SJCRH30 (cell line): ENCODE results near the gene MC3R. TPM values are rescaled to one million over a fixed set of nuclear protein-coding genes. Genes with fewer than 3 reads are reported as not detected.

ENCODE experiments used
- DNase-seq, 2 experiments: peaks; one replicate each; pipeline ENCODE4 v3.0.0-alpha.2; 2015 to 2020
- H3K27ac ChIP-seq: fragments of 250-450 bp; sonication (Bioruptor Pico); 2 replicates; pipeline ENCODE4 v1.5.1; 2020; ENCODE audit warnings: mild to moderate bottlenecking, moderate library complexity
- H3K27me3 ChIP-seq: fragments of 250-450 bp; sonication (Bioruptor Pico); 2 replicates; pipeline ENCODE4 v1.5.1; 2020; ENCODE audit warnings: mild to moderate bottlenecking, moderate library complexity
- H3K36me3 ChIP-seq: fragments of 250-450 bp; sonication (Bioruptor Pico); 2 replicates; pipeline ENCODE4 v1.5.1; 2020; ENCODE audit warnings: mild to moderate bottlenecking, moderate library complexity
- H3K4me1 ChIP-seq: fragments of 250-450 bp; sonication (Bioruptor Pico); 2 replicates; pipeline ENCODE4 v1.5.1; 2020; ENCODE audit warnings: mild to moderate bottlenecking, moderate library complexity
- H3K4me3 ChIP-seq: fragments of 250-450 bp; sonication (Bioruptor Pico); 2 replicates; pipeline ENCODE4 v1.5.1; 2020; ENCODE audit warnings: mild to moderate bottlenecking, moderate library complexity
- H3K9me3 ChIP-seq: fragments of 250-450 bp; sonication (Bioruptor Pico); replicated peaks from 2 replicates; pipeline ENCODE4 v1.5.1; 2020; ENCODE audit warnings: mild to moderate bottlenecking, moderate library complexity
- total RNA-seq: library from RNA; depleted of rRNA; stranded (reverse); fragments of >200 nt; shearing (Covaris generic); gene quantifications from 2 replicates; pipeline ENCODE4 v1.2.3, GENCODE V29; 2014

The MC3R gene
- total RNA-seq, 1 experiment from 2014 or later = not detected

DNA sequence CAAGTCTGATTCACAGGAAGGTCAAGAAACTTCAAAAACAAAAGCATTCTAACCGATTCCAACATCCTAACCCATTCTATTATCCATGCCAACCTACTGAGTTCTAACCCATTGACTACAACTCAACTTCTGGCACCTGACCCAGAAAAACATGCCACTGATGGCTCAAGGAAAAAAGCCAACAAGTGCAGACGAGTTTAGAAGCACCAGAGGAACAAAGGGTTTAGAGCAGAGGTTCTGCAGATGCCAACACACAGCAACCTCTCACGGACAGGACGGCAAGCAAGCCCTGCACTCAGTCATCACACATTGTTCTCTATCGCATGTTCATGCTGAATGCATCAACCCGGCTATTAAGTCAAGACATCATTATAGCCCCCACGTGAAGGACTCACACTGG is 25.2 kb upstream of the MC3R start:
- H3K36me3 ChIP-seq = no peaks in the 10 kb centered on the region
- H3K27me3 ChIP-seq = peaks cover 11% of the 10 kb centered on the region; the same call in 1 of the 2 replicates
- H3K4me1 ChIP-seq = no peaks in the 10 kb centered on the region
- H3K27ac ChIP-seq = no peak overlapping the region
- no peak for DNase-seq
- no peaks in the 10 kb centered on the region for H3K9me3 ChIP-seq
- H3K4me3 ChIP-seq = no peak overlapping the region

DNA sequence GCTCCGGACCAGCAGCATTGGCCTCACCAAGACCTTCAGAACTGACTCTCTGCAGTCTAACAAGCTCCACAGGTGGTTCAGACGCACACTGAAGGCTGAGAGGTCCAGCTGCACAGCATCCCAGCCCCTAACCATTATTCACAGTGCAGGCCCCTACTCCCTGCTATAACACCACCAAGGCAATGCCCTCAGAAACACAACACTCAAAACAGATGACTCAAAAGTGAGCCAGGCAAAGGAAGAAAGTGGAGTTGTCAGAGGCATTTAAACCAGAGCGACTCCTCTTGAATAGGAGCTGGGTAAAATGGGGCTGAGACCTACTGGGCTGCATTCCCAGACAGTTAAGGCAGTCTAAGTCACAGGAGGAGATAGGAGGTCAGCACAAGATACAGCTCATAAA is 20.5 kb upstream of the MC3R start:
- H3K4me3 ChIP-seq = no peak overlapping the region
- no peaks in the 10 kb centered on the region for H3K4me1 ChIP-seq
- no peak for DNase-seq
- H3K27ac ChIP-seq = no peak overlapping the region
- H3K9me3 ChIP-seq = no peaks in the 10 kb centered on the region
- H3K27me3 ChIP-seq = peaks cover 22% of the 10 kb centered on the region; the same call in 1 of the 2 replicates
- H3K36me3 ChIP-seq = no peaks in the 10 kb centered on the region

DNA sequence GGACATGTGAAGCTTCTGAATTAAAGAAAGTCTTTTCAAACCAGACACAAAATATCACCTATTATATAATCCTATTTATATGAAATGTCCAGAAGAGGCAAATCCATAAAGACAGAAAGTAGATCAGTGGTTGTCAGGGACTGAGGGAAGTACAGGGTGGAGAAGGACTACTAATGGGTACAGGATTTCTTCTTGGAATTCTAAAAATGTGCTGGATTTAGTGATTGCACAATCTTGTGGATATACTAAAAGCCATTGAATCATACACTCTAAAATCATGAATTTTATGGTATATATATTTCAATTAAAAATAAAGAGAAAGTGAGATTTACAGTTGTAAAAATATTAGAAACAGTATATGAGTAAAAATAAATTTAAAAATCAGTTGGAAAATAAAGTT is 18.7 kb upstream of the MC3R start:
- peaks cover 7% of the 10 kb centered on the region for H3K9me3 ChIP-seq
- H3K4me1 ChIP-seq = no peaks in the 10 kb centered on the region
- DNase-seq = no peak
- H3K27ac ChIP-seq = no peak overlapping the region
- H3K27me3 ChIP-seq = peaks cover 22% of the 10 kb centered on the region; the same call in 1 of the 2 replicates
- no peak overlapping the region for H3K4me3 ChIP-seq
- H3K36me3 ChIP-seq = no peaks in the 10 kb centered on the region

- Histone ChIP-seq H3K4me1 (no peaks in the 10 kb centered on the region), H3K36me3 (no peaks in the 10 kb centered on the region), H3K27ac (no peak overlapping the region), H3K4me3 (no peak overlapping the region), H3K9me3 (peaks cover 7% of the 10 kb centered on the region), H3K27me3 (peaks cover 15% of the 10 kb centered on the region; the same call in 1 of the 2 replicates)
- no peak for DNase-seq
These were observed 14.4 kb upstream of the MC3R start for GRCh38 chr20:56234110-56234509.

GRCh38 chr20:56237335-56237734 is 11.2 kb upstream of the MC3R start:
- H3K27me3 ChIP-seq = no peaks in the 10 kb centered on the region; the same call in 1 of the 2 replicates
- H3K4me3 ChIP-seq = no peak overlapping the region
- H3K36me3 ChIP-seq = no peaks in the 10 kb centered on the region
- peaks cover 7% of the 10 kb centered on the region for H3K9me3 ChIP-seq
- DNase-seq = no peak
- no peak overlapping the region for H3K27ac ChIP-seq
- no peaks in the 10 kb centered on the region for H3K4me1 ChIP-seq

DNA sequence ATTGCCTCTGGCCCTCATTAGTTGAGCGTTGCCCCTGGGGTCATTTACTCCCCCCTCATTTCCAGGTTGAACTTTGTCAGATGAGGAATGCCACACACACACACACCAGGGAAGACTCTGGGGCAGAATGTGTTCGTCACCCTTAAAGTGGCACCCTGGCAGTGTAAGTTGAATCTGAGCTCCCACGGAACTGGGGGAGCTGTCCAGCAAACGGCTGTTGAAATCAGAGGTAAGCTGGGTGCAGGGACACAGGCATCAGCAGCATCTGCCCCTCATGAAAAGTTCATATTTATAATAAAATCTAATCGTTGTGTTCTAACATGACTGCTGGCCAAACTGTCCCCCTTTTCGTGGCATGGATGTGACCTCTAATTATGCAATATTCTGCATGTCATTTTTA is 4.3 kb upstream of the MC3R start:
- peaks cover 11% of the 10 kb centered on the region; the same call in 1 of the 2 replicates for H3K27me3 ChIP-seq
- H3K9me3 ChIP-seq = no peaks in the 10 kb centered on the region
- H3K36me3 ChIP-seq = no peaks in the 10 kb centered on the region
- DNase-seq = peak in 1 of 2 experiments; percentile 30
- H3K4me3 ChIP-seq = no peak overlapping the region
- H3K4me1 ChIP-seq = peaks cover 4% of the 10 kb centered on the region; the same call in 1 of the 2 replicates
- H3K27ac ChIP-seq = no peak overlapping the region

- DNase-seq = peak; percentile 40 to 66
- no peaks in the 10 kb centered on the region for H3K36me3 ChIP-seq
- H3K4me3 ChIP-seq = no peak overlapping the region
- no peak overlapping the region for H3K27ac ChIP-seq
- H3K4me1 ChIP-seq = peaks cover 4% of the 10 kb centered on the region; the same call in 1 of the 2 replicates
- no peaks in the 10 kb centered on the region for H3K9me3 ChIP-seq
- peaks cover 15% of the 10 kb centered on the region; the same call in 1 of the 2 replicates for H3K27me3 ChIP-seq
These were observed 2.8 kb upstream of the MC3R start for GRCh38 chr20:56245761-56246160.

DNA sequence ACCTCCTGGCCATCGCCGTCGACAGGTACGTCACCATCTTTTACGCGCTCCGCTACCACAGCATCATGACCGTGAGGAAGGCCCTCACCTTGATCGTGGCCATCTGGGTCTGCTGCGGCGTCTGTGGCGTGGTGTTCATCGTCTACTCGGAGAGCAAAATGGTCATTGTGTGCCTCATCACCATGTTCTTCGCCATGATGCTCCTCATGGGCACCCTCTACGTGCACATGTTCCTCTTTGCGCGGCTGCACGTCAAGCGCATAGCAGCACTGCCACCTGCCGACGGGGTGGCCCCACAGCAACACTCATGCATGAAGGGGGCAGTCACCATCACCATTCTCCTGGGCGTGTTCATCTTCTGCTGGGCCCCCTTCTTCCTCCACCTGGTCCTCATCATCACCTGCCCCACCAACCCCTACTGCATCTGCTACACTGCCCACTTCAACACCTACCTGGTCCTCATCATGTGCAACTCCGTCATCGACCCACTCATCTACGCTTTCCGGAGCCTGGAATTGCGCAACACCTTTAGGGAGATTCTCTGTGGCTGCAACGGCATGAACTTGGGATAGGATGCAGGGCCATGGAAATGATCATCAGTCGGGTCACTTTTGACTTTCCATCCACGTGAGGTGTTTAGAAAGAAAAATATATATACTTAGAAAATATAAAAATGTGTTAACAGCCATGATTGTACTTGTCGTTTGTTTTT is 868 bp downstream of the MC3R start:
- no peaks in the 10 kb centered on the region for H3K9me3 ChIP-seq
- H3K27me3 ChIP-seq = peaks cover 41% of the 10 kb centered on the region
- H3K36me3 ChIP-seq = no peaks in the 10 kb centered on the region
- H3K4me1 ChIP-seq = peaks cover 4% of the 10 kb centered on the region; the same call in 1 of the 2 replicates
- H3K4me3 ChIP-seq = no peak overlapping the region
- no peak overlapping the region for H3K27ac ChIP-seq
- DNase-seq = peak; percentile 39 to 43

- Histone ChIP-seq H3K27me3 (peaks cover 41% of the 10 kb centered on the region), H3K4me1 (peaks cover 4% of the 10 kb centered on the region; the same call in 1 of the 2 replicates), H3K36me3 (no peaks in the 10 kb centered on the region), H3K27ac (no peak overlapping the region), H3K4me3 (no peak overlapping the region), H3K9me3 (no peaks in the 10 kb centered on the region)
- no peak for DNase-seq
These were observed 1.4 kb downstream of the MC3R start for GRCh38 chr20:56249956-56250355.

DNA sequence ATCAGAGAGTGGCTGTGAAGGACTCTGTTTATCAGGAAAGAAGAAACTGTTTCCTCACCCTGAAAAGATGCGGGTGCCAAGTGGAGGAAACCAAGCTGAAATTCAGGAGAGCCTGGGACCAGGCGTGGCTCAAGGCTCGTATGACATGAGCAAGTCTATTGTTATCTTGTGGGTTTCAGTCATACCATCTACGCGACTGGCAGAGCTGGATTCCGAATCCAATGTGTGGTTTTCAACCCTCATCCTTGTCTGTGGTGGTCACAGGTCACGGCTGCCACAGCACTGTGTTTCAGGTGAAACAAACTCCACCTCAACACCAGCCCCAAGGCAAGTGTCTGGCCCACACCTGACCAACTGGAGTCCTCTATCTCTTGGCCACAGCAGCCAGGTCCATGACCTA is 9.1 kb downstream of the MC3R start:
- H3K27ac ChIP-seq = no peak overlapping the region
- no peak for DNase-seq
- H3K4me1 ChIP-seq = no peaks in the 10 kb centered on the region
- no peak overlapping the region for H3K4me3 ChIP-seq
- H3K36me3 ChIP-seq = no peaks in the 10 kb centered on the region
- H3K9me3 ChIP-seq = no peaks in the 10 kb centered on the region
- peaks cover 42% of the 10 kb centered on the region for H3K27me3 ChIP-seq

- no peak overlapping the region for H3K27ac ChIP-seq
- peaks cover 49% of the 10 kb centered on the region for H3K27me3 ChIP-seq
- no peak overlapping the region for H3K4me3 ChIP-seq
- no peaks in the 10 kb centered on the region for H3K9me3 ChIP-seq
- no peaks in the 10 kb centered on the region for H3K4me1 ChIP-seq
- DNase-seq = no peak
- no peaks in the 10 kb centered on the region for H3K36me3 ChIP-seq
These were observed 11.4 kb downstream of the MC3R start for GRCh38 chr20:56259948-56260347.

GRCh38 chr20:56268536-56268935 is 20.0 kb downstream of the MC3R start:
- Histone ChIP-seq H3K9me3 (no peaks in the 10 kb centered on the region), H3K4me3 (no peak overlapping the region), H3K27ac (no peak overlapping the region), H3K4me1 (no peaks in the 10 kb centered on the region), H3K36me3 (no peaks in the 10 kb centered on the region), H3K27me3 (peaks cover 27% of the 10 kb centered on the region)
- no peak for DNase-seq

- H3K4me1 ChIP-seq = no peaks in the 10 kb centered on the region
- DNase-seq = no peak
- no peaks in the 10 kb centered on the region for H3K36me3 ChIP-seq
- H3K27me3 ChIP-seq = peaks cover 8% of the 10 kb centered on the region
- no peaks in the 10 kb centered on the region for H3K9me3 ChIP-seq
- no peak overlapping the region for H3K4me3 ChIP-seq
- no peak overlapping the region for H3K27ac ChIP-seq
These were observed 23.4 kb downstream of the MC3R start for GRCh38 chr20:56271974-56272373.

DNA sequence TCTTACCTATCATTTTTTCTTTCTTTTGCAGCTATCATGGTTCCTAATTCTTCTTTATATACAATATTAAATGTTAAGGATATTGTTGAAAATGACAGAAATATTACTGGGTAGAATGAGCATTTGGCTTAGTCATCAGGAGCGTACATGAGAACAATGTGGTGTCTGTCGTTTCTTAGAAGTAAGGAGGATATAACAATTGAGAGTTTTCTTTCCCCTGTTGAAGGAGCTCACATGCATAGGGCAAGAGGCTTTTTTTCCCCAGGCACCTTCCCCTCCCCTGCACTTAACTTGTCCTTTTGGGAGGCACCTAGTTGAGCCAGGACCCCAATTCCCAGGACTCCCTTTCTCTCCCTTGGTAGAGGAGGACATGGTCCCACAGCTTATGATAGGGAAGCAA is 25.0 kb downstream of the MC3R start:
- Histone ChIP-seq H3K27ac (no peak overlapping the region), H3K4me1 (no peaks in the 10 kb centered on the region), H3K9me3 (no peaks in the 10 kb centered on the region), H3K27me3 (peaks cover 4% of the 10 kb centered on the region), H3K36me3 (no peaks in the 10 kb centered on the region), H3K4me3 (no peak overlapping the region)
- no peak for DNase-seq

GRCh38 chr20:56274156-56274555 is 25.6 kb downstream of the MC3R start:
- H3K4me1 ChIP-seq = no peaks in the 10 kb centered on the region

DNA sequence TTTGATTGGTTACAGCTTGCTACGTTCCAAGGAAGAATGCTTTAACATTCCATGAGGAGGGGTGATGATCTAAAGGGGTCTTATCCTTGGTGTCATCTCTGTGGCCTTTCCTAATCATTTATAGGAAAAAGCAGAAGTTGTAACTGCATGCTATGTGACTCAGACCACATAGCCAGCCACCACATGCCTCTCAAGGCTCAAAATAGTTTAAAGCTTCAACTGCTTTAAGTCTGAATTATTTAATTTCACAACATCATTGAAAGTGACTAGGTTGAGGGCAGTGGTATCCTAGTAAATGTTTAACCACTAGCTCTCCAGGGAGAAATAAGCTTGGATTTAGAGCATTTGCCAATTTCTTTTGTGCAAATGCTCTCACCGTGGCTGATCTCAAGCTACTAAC is 29.7 kb downstream of the MC3R start:
- Histone ChIP-seq H3K9me3 (no peaks in the 10 kb centered on the region), H3K36me3 (no peaks in the 10 kb centered on the region), H3K4me3 (no peak overlapping the region), H3K27me3 (no peaks in the 10 kb centered on the region; the same call in 1 of the 2 replicates), H3K27ac (no peak overlapping the region), H3K4me1 (no peaks in the 10 kb centered on the region)
- DNase-seq = no peak

More at GRCh38 chr20:56274156-56274555, 25.6 kb downstream of the MC3R start:
- H3K36me3 ChIP-seq = no peaks in the 10 kb centered on the region
- H3K9me3 ChIP-seq = no peaks in the 10 kb centered on the region
- no peak for DNase-seq
- H3K4me3 ChIP-seq = no peak overlapping the region
- peaks cover 4% of the 10 kb centered on the region for H3K27me3 ChIP-seq
- H3K27ac ChIP-seq = no peak overlapping the region
